ENCODE results near the gene PHGDH.

The PHGDH gene

DNA sequence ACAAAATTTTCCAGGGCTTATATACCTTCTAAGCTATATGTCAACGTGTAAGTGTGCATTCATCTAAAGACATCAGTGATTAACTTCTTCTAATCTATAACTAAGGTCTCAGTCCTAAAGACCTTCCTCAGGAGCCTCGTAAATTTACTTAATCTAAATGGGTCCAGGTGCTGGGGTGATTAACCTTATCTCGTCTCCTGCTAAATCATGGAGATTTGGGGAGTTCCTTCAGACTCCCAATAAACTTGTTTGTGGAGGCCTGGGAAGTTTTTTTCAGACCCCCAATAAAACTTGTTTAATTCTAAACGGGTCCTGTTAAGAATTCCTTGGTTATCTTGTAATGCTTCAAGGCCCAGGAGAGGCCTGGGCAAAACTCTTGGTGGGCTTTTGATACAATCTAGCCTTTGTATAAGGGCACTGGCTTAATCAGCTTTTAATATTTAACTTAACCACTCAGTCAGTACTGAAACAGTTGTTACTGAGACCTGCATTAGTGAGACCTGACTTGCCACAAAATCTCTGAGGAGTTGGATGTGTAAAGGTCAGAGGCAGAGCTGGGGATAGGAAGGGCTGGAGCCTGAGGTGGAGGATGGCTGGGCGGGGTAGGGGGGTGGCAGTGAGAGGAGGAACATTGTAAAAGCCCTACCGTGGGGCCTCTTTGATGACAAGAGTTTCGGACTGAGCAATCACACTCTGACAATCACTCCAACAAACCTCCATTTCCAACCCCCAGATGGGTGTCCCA, 63.2 kb downstream of the PHGDH start:
- TF ChIP-seq CTCF (IDR thresholded peaks at IDR 0.05; ENCODE audit: low read depth, low read length): no peak
- DNase-seq (ENCODE audit: extremely low read depth, low read depth): no peak

GRCh38 chr1:119778359-119778758, 66.6 kb downstream of the PHGDH start:
- no peak for TF ChIP-seq CTCF (IDR thresholded peaks at IDR 0.05; ENCODE audit: low read depth, low read length)
- DNase-seq (ENCODE audit: extremely low read depth, low read depth): no peak

GRCh38 chr1:119778886-119779560, 67.3 kb downstream of the PHGDH start:
- no peak for DNase-seq (ENCODE audit: extremely low read depth, low read depth)
- no peak for TF ChIP-seq CTCF (IDR thresholded peaks at IDR 0.05; ENCODE audit: low read depth, low read length)

GRCh38 chr1:119779869-119780356, 68.2 kb downstream of the PHGDH start:
- TF ChIP-seq CTCF (IDR thresholded peaks at IDR 0.05; ENCODE audit: low read depth, low read length): no peak
- DNase-seq (ENCODE audit: extremely low read depth, low read depth): peak; percentile 59

DNA sequence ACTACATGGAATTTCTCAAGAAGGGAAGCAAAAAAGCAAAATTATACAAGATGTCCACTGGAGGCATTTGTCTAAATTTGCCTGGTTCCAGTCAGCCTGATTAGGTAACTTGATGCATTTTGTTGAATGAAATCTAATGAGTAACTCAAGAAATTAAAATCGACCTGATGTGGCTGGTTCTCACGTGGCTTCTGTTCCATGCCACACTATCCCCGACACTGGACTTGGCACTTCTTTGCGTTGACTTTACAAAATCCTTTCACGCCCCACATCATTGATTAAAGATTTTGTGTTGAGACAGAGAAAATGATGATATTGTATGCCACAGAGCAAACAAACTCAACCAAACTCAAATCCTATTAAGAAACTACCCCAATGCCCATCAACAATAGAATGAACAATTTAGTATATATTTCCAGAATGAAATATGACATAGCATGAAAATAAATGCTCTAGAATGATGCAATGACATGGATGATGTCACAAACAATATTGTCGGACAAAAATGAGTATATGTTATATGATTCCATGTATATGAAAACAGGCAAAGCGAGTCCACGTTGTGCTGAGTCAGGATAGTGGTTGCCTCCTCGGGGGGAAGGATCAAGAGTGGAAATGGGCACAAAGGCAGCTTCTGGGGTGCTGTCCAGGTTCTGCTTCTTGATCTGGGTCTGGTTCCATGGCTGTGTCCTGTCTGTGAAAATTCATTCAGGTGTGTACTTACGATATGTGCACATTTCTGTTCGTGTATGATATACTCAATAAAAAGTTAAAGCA, 69.9 kb downstream of the PHGDH start:
- no peak for DNase-seq (ENCODE audit: extremely low read depth, low read depth)
- no peak for TF ChIP-seq CTCF (IDR thresholded peaks at IDR 0.05; ENCODE audit: low read depth, low read length)

DNA sequence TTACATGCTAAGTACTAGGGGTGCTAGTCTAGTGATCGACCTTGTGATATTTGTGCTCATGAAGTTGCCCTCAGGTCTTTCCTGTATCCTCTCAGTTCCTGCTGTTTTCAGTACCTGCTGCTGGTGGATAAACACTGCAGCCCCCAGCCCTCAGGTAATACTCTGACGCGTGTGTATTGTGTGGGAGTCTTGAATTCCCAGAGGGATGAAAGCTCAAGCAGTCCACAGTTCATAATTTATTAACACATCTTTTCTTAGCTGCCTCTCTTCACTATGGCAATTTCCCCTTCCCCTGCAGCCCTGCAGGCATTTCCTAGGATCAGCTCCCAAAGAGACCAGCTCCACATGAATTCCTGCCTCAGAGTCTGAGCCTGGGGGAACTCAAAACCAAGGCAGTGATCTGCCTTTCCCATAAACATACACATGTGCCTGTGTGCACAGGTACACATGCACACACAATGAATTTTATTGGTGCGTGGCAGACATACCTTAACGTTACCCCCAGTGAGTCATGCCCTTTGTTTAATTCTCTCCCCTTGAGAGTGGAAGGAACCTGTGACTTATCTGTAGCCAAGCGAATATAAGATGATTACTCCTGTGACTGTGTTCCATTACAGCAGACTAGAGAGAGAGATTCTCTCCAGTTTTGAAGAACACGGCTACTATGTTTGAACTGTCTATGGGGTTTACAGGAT, 71.0 kb downstream of the PHGDH start:
- TF ChIP-seq CTCF (IDR thresholded peaks at IDR 0.05; ENCODE audit: low read depth, low read length): no peak
- DNase-seq (ENCODE audit: extremely low read depth, low read depth): no peak
